B cell (primary cell): ENCODE data around the gene COMMD1. TPM values are rescaled to one million over a fixed set of nuclear protein-coding genes. Genes with fewer than 3 reads are reported as not detected.

Experiments used
- ATAC-seq: fragments of 200-7000 bp; cut with Tn5 transposase; one replicate; pipeline ENCODE4 v1.10.0; 2021; ENCODE audit warnings: low read depth, mild to moderate bottlenecking, moderate number of reproducible peaks, moderate library complexity
- CTCF ChIA-PET: fragments of 350-600 bp; sonication (Branson Sonifier 250); formaldehyde crosslinking; loops from one replicate; lab custom pipeline; 2021; ENCODE audit warnings: antibody characterized with exemption, inconsistent platforms; lab: Charles Lee
- POLR2A ChIA-PET: fragments of 350-600 bp; sonication (Branson Sonifier 250); formaldehyde crosslinking; loops from one replicate; lab custom pipeline; 2021; ENCODE audit warnings: antibody characterized with exemption; lab: Charles Lee
- DNase-seq: peaks from one replicate; pipeline ENCODE4 v3.0.0; 2013
- H2AFZ ChIP-seq: 2 replicates; pipeline ENCODE4 v1.6.1; 2012; ENCODE audit warnings: mild to moderate bottlenecking, low read depth, low read length; ENCODE audit not compliant: insufficient read depth, poor library complexity, severe bottlenecking
- H3K27ac ChIP-seq, 2 donors: 1 replicate in 1 of 2; 2 replicates in 1 of 2; pipeline ENCODE4 v1.5.1; 2012 to 2013; ENCODE audit warnings: low read length in 2 of 2, mild to moderate bottlenecking in 2 of 2, moderate library complexity in 1 of 2
- H3K27me3 ChIP-seq, 4 experiments: fragments of 200-600 bp in 1 of 4; sonication (generic) in 1 of 4; replicated peaks in 1 of 4; 1 replicate in 2 of 4; 2 replicates in 2 of 4; pipeline versions ENCODE4 v1.6.1 to v1.7.0; 2013 to 2016; ENCODE audit warnings: low read length in 3 of 4, mild to moderate bottlenecking in 2 of 4, mixed read lengths in 1 of 4, moderate library complexity in 1 of 4; ENCODE audit not compliant: insufficient read depth in 4 of 4, control insufficient read depth in 3 of 4; ENCODE audit errors: control extremely low read depth in 1 of 4
- H3K36me3 ChIP-seq, 2 experiments: replicated peaks in 1 of 2; 1 replicate in 1 of 2; 2 replicates in 1 of 2; pipeline versions ENCODE4 v1.6.1 to v1.7.1; 2013; ENCODE audit warnings: low read length in 1 of 2; ENCODE audit not compliant: insufficient read depth in 2 of 2, control insufficient read depth in 1 of 2; ENCODE audit errors: control extremely low read depth in 1 of 2, extremely low read depth in 1 of 2
- H3K4me1 ChIP-seq, 2 donors: fragments of 200-600 bp in 1 of 2; sonication (generic) in 1 of 2; 1 replicate in 1 of 2; 2 replicates in 1 of 2; pipeline versions ENCODE4 v1.5.1 to v1.6.1; 2013 to 2017; ENCODE audit warnings: low read length in 2 of 2; ENCODE audit not compliant: control insufficient read depth in 2 of 2, insufficient read depth in 2 of 2
- H3K4me2 ChIP-seq: replicated peaks from 2 replicates; pipeline ENCODE3; 2012; ENCODE audit warnings: mild to moderate bottlenecking, low read depth, low read length; ENCODE audit not compliant: poor library complexity, severe bottlenecking
- H3K4me3 ChIP-seq, 5 experiments: fragments of 200-600 bp in 1 of 5; sonication (generic) in 1 of 5; 1 replicate in 3 of 5; 2 replicates in 2 of 5; pipeline versions ENCODE4 v1.5.1 to v1.7.0; 2011 to 2016; ENCODE audit warnings: low read length in 4 of 5, mild to moderate bottlenecking in 4 of 5, low read depth in 2 of 5, control low read depth in 1 of 5, moderate library complexity in 1 of 5; ENCODE audit not compliant: insufficient read depth in 1 of 5; ENCODE audit errors: control extremely low read depth in 1 of 5, extremely low read depth in 1 of 5
- H3K79me2 ChIP-seq: fragments of 200-600 bp; sonication (generic); one replicate; pipeline ENCODE4 v1.6.0; 2016; ENCODE audit warnings: low read length; ENCODE audit not compliant: control insufficient read depth, insufficient read depth
- H3K9ac ChIP-seq: fragments of 200-600 bp; sonication (generic); 2 replicates; pipeline ENCODE4 v1.6.1; 2017; ENCODE audit warnings: mild to moderate bottlenecking, low read length, moderate library complexity
- H3K9me3 ChIP-seq, 3 donors: one replicate each; pipeline versions ENCODE4 v1.6.1 to v1.7.1; 2013; ENCODE audit warnings: low read length in 2 of 3; ENCODE audit not compliant: control insufficient read depth in 2 of 3, insufficient read depth in 1 of 3; ENCODE audit errors: control extremely low read depth in 1 of 3
- H4K20me1 ChIP-seq: 2 replicates; pipeline ENCODE4 v1.6.0; 2012; ENCODE audit warnings: mild to moderate bottlenecking, low read length; ENCODE audit not compliant: insufficient read depth, control insufficient read depth, poor library complexity, severe bottlenecking
- H3K27ac Mint-ChIP-seq: one replicate; pipeline ENCODE4 v1.8.0; 2021; ENCODE audit warnings: mixed read lengths
- H3K27me3 Mint-ChIP-seq: one replicate; pipeline ENCODE4 v1.8.0; 2021; ENCODE audit warnings: mixed read lengths
- H3K4me1 Mint-ChIP-seq: one replicate; pipeline ENCODE4 v1.8.0; 2021; ENCODE audit warnings: mixed read lengths
- H3K4me3 Mint-ChIP-seq: one replicate; pipeline ENCODE4 v1.8.0; 2021; ENCODE audit warnings: mixed read lengths
- H3K9me3 Mint-ChIP-seq: one replicate; pipeline ENCODE4 v1.8.0; 2022; ENCODE audit warnings: mixed read lengths; ENCODE audit not compliant: insufficient read depth
- EZH2 ChIP-seq: IDR thresholded peaks from 2 replicates; pipeline ENCODE4 v1.6.1; 2012; ENCODE audit warnings: borderline replicate concordance, low read depth, mild to moderate bottlenecking, moderate library complexity, low read length; ENCODE audit not compliant: insufficient read depth, poor library complexity, severe bottlenecking
- WGBS: methylation state at CpG from one replicate; pipeline ENCODE4 v1.1.5; 2013; ENCODE audit warnings: missing lambda C conversion rate; ENCODE audit not compliant: insufficient coverage; 5-methylcytosine and 5-hydroxymethylcytosine counted together
- intact Hi-C: fragments of 100-400 bp; cut with micrococcal nuclease; formaldehyde crosslinking; loops from one replicate; pipeline ENCODE4 v1.10.0; 2022
- polyA plus RNA-seq: library from polyadenylated mRNA; depleted of rRNA; stranded (reverse); fragments of >200 nt; gene quantifications from 2 replicates; pipeline ENCODE4 v1.2.3, GENCODE V29; 2012
- total RNA-seq, 2 donors: library from RNA; stranded (reverse); fragments of 120-200 nt in 1 of 2; gene quantifications; 1 replicate in 1 of 2; 2 replicates in 1 of 2; pipeline versions ENCODE4 v1.2.3 to v1.2.4, GENCODE V29; 2013 to 2022
- TF ChIP-seq, protein P1 (sequence below): fragments of 200-600 bp; IDR thresholded peaks from one replicate; pipeline ENCODE4 v1.8.0; 2022; ENCODE audit warnings: antibody characterized with exemption, mild to moderate bottlenecking

The COMMD1 gene
- total and polyA plus RNA-seq, 2 donors (not counting 1 experiment from before 2014, with no cell fraction given), result 20.6 to 25.1 TPM

- CTCF ChIA-PET, result no interaction called here
- Histone ChIP-seq H3K9me3 (peaks cover 1 to 5% (median 3%) of the 10 kb centered on the region in 3 donors), H3K36me3 (no peaks in the 10 kb centered on the region), H3K27me3 (no peaks in the 10 kb centered on the region), H3K79me2 (peaks cover 9% of the 10 kb centered on the region), H3K9ac (no peak overlapping the region), H2AFZ (no peak overlapping the region), H3K4me2 (no peak overlapping the region), H3K4me3 (no peak overlapping the region), H4K20me1 (no peaks in the 10 kb centered on the region), H3K4me1 (peaks cover 6 to 15% of the 10 kb centered on the region in 2 donors), H3K27ac (no peak overlapping the region)
- no peak for TF ChIP-seq EZH2
- TF ChIP-seq, protein P1, sequence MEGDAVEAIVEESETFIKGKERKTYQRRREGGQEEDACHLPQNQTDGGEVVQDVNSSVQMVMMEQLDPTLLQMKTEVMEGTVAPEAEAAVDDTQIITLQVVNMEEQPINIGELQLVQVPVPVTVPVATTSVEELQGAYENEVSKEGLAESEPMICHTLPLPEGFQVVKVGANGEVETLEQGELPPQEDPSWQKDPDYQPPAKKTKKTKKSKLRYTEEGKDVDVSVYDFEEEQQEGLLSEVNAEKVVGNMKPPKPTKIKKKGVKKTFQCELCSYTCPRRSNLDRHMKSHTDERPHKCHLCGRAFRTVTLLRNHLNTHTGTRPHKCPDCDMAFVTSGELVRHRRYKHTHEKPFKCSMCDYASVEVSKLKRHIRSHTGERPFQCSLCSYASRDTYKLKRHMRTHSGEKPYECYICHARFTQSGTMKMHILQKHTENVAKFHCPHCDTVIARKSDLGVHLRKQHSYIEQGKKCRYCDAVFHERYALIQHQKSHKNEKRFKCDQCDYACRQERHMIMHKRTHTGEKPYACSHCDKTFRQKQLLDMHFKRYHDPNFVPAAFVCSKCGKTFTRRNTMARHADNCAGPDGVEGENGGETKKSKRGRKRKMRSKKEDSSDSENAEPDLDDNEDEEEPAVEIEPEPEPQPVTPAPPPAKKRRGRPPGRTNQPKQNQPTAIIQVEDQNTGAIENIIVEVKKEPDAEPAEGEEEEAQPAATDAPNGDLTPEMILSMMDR, result no peak
- Mint-ChIP-seq H3K27me3 (no peaks in the 10 kb centered on the region), H3K4me3 (no peak overlapping the region), H3K9me3 (no peaks in the 10 kb centered on the region), H3K4me1 (peaks cover 17% of the 10 kb centered on the region), H3K27ac (no peak overlapping the region)
- ATAC-seq (no peak), DNase-seq (no peak)
- POLR2A ChIA-PET, result no interaction called here
- WGBS, result no CpG with 5 or more reads among the region's 6 CpGs
- intact Hi-C loops, result no loop called here
Measured at GRCh38 chr2:62150597-62151305, 245.3 kb downstream of the COMMD1 start.

DNA sequence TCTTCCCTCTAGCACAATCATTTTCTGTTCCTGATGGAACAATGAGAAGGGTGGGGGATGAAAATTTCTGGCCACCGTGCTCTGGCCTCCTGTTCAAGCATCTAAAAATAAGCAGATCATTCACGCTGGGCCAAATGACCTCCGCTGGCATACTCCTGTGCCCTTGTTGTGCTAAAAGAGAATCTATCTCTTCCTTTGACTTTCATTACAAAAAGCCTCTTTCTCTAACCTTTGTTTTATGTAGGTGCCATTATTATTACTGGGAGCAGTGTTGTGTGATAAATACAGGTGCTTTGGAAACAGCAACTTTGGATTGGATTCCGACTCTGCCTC, 245.8 kb downstream of the COMMD1 start:
- intact Hi-C loops, result no loop called here
- H3K4me1 ChIP-seq, result peaks cover 2 to 11% of the 10 kb centered on the region in 2 donors
- 100% methylated on average over 1 of the region's 4 CpGs for WGBS
- no peak overlapping the region for H3K9ac ChIP-seq
- no peaks in the 10 kb centered on the region for H3K27me3 Mint-ChIP-seq
- H3K4me3 ChIP-seq, result no peak overlapping the region
- TF ChIP-seq EZH2, result no peak
- TF ChIP-seq, protein P1, result no peak
- peaks cover 9% of the 10 kb centered on the region for H3K79me2 ChIP-seq
- H3K9me3 ChIP-seq, result peaks cover 1 to 9% (median 5%) of the 10 kb centered on the region in 3 donors
- ChIA-PET CTCF (no interaction called here), POLR2A (no interaction called here)
- H3K27ac ChIP-seq, result no peak overlapping the region
- H4K20me1 ChIP-seq, result no peaks in the 10 kb centered on the region
- no peak overlapping the region for H3K4me3 Mint-ChIP-seq
- no peaks in the 10 kb centered on the region for H3K9me3 Mint-ChIP-seq
- H3K4me2 ChIP-seq, result no peak overlapping the region
- H2AFZ ChIP-seq, result no peak overlapping the region
- ATAC-seq, result no peak
- no peak for DNase-seq
- no peaks in the 10 kb centered on the region for H3K27me3 ChIP-seq
- peaks cover 15% of the 10 kb centered on the region for H3K4me1 Mint-ChIP-seq
- H3K36me3 ChIP-seq, result no peaks in the 10 kb centered on the region
- no peak overlapping the region for H3K27ac Mint-ChIP-seq
